Natural killer cell treated with Interleukin-12 subunit alpha and Interleukin-12 subunit beta and Interleukin-15 and Interleukin-18, amount 100 ng/mL, for 72 hours (primary cell): ENCODE measurements around the gene NUDT2. TPM values are rescaled to one million over a fixed set of nuclear protein-coding genes. Genes with fewer than 3 reads are reported as not detected.

Experiments
- total RNA-seq, 2 donors: library from RNA; stranded (reverse); gene quantifications; one replicate each; pipeline ENCODE4 v1.2.3, GENCODE V29; 2022

NUDT2 gene
- total RNA-seq, 2 donors from 2014 or later = 16.4 to 28.9 TPM

Other genes starting within 250 kb of the NUDT2 start
- 10 to 100 TPM; 36.5 to 54.8 TPM for gene DCAF12, start 202.9 kb upstream of the NUDT2 start, total RNA-seq
- 10 to 100 TPM; 41.2 to 44.8 TPM for gene UBAP1, start 150.5 kb upstream of the NUDT2 start, total RNA-seq
- 1 to 10 TPM; 3.4 to 8.7 TPM for gene KIF24, start 301 bp upstream of the NUDT2 start, total RNA-seq
- 1 to 10 TPM; 1.1 to 4.6 TPM for gene MYORG, start 47.3 kb downstream of the NUDT2 start, total RNA-seq
- gene FAM219A, start 129.0 kb downstream of the NUDT2 start, total RNA-seq = 10 to 100 TPM; 21.4 to 23.5 TPM
- gene DNAI1, start 129.2 kb downstream of the NUDT2 start, total RNA-seq = not detected
- gene ENHO, start 193.4 kb downstream of the NUDT2 start, total RNA-seq = not detected